Mesendoderm (in vitro differentiated cells): ENCODE data around the gene TSPAN18.
A peak's percentile ranks its signal among the peaks of the same experiment; 100 is the strongest.

Experiments used
- DNase-seq: peaks from one replicate; pipeline ENCODE4 v3.0.0; 2013
- H2AK5ac ChIP-seq: 2 replicates; pipeline ENCODE4 v1.6.1; 2013; ENCODE audit warnings: low read length, inconsistent platforms
- H2BK120ac ChIP-seq: 2 replicates; pipeline ENCODE4 v1.6.1; 2013; ENCODE audit warnings: low read depth, mild to moderate bottlenecking, low read length, moderate library complexity, mixed read lengths
- H2BK15ac ChIP-seq: replicated peaks from 2 replicates; pipeline ENCODE4 v1.6.1; 2013; ENCODE audit warnings: low read depth, mild to moderate bottlenecking, moderate library complexity
- H2BK5ac ChIP-seq: 2 replicates; pipeline ENCODE4 v1.6.1; 2013; ENCODE audit warnings: low read length, inconsistent platforms
- H3K18ac ChIP-seq: 2 replicates; pipeline ENCODE4 v1.6.1; 2013; ENCODE audit warnings: mild to moderate bottlenecking, low read length, mixed read lengths
- H3K23ac ChIP-seq: one replicate; pipeline ENCODE4 v1.6.1; 2013; ENCODE audit warnings: low read length
- H3K27ac ChIP-seq: 2 replicates; pipeline ENCODE4 v1.5.1; 2013; ENCODE audit warnings: low read depth, mild to moderate bottlenecking, inconsistent platforms, low read length, moderate library complexity
- H3K27me3 ChIP-seq: 2 replicates; pipeline ENCODE4 v1.6.1; 2013; ENCODE audit warnings: low read length, control low read depth, mild to moderate bottlenecking, inconsistent platforms; ENCODE audit not compliant: insufficient read depth, poor library complexity
- H3K36me3 ChIP-seq: 2 replicates; pipeline ENCODE4 v1.6.1; 2013; ENCODE audit warnings: low read length, inconsistent platforms; ENCODE audit not compliant: control insufficient read depth, insufficient read depth
- H3K4ac ChIP-seq: one replicate; pipeline ENCODE4 v1.6.1; 2013; ENCODE audit warnings: low read depth, mild to moderate bottlenecking, low read length, moderate library complexity
- H3K4me1 ChIP-seq: 2 replicates; pipeline ENCODE4 v1.6.1; 2013; ENCODE audit warnings: low read depth, low read length, inconsistent platforms; ENCODE audit not compliant: control insufficient read depth
- H3K4me2 ChIP-seq: 2 replicates; pipeline ENCODE4 v1.6.1; 2013; ENCODE audit warnings: low read length
- H3K4me3 ChIP-seq: 2 replicates; pipeline ENCODE4 v1.5.1; 2013; ENCODE audit warnings: mild to moderate bottlenecking, low read length
- H3K56ac ChIP-seq: one replicate; pipeline ENCODE4 v1.6.1; 2013; ENCODE audit warnings: low read length
- H3K79me1 ChIP-seq: 2 replicates; pipeline ENCODE4 v1.6.1; 2013; ENCODE audit warnings: low read length, inconsistent platforms
- H3K79me2 ChIP-seq: 2 replicates; pipeline ENCODE4 v1.6.1; 2013; ENCODE audit warnings: mild to moderate bottlenecking, low read length; ENCODE audit not compliant: control insufficient read depth, insufficient read depth
- H3K9ac ChIP-seq: 2 replicates; pipeline ENCODE4 v1.6.1; 2013; ENCODE audit warnings: low read length, inconsistent platforms
- H4K5ac ChIP-seq: one replicate; pipeline ENCODE4 v1.6.1; 2013; ENCODE audit warnings: low read length
- H4K8ac ChIP-seq: one replicate; pipeline ENCODE4 v1.6.1; 2013; ENCODE audit warnings: low read depth, mild to moderate bottlenecking, control low read depth, low read length, moderate library complexity
- WGBS: extraction: QIAGEN DNeasy Blood & Tissue Kit; methylation state at CpG from one replicate; pipeline ENCODE4 v1.1.7; 2013; ENCODE audit warnings: low lambda C conversion rate, missing lambda C conversion rate; ENCODE audit not compliant: insufficient coverage; ENCODE audit errors: extremely low coverage; 5-methylcytosine and 5-hydroxymethylcytosine counted together

TSPAN18 gene

DNA sequence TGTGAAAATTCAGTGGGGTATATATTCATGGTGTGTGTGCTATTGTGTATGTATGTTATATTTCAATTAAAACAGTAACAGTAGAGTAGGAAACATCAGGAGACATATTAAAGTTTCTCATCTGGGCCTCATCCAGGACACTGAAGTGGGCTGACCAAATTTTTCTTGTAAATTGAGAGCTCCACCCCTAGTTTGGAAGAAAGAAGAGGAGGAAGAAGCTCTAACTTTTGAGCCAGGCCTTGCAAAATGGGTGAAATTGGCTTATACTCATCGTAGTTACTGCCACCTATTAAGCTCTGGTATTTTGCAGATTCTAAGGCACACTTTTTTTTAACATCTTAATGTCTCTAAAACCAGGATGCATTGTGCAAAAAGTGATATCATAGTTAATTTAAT lies 33.7 kb downstream of the TSPAN18 start:
- Histone ChIP-seq H3K23ac (no peak overlapping the region), H3K79me1 (no peaks in the 10 kb centered on the region)
- no CpG with 5 or more reads among the region's 1 CpG for WGBS

DNA sequence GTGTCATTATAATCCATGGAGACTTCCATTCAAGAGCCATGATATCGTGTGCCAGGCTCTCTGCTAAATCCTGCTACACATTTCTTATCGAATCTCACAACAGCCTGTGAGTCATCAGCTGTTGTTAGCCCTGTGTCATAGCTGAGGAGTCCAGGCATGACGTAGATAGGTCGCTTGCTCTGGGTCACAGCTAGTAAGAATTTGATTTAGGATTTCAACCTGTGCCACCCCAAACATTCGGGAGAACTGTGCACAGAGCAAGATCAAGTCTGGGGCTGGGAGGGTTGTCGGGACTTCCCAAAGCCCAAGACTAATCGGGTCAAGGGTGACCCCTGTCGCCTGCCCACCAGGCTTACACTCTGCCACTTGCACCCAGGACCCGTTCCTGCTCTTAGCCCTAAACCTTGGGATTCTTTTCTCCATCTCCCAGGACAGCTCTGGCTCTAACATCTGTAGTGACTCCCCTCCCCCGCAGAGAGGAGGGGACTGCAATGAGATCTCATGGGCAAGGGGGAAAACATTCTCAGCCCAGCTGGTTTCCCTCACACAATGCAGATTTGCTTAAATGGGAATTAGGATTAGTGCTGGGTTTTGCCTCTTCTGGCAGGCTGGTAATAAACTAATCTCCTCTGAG lies 34.3 kb downstream of the TSPAN18 start:
- no peak overlapping the region for H3K4me3 ChIP-seq
- H3K4me1 ChIP-seq, result peaks cover 3% of the 10 kb centered on the region
- H4K5ac ChIP-seq, result no peak overlapping the region
- H3K4ac ChIP-seq, result no peak overlapping the region
- no CpG with 5 or more reads among the region's 10 CpGs for WGBS
- H3K79me2 ChIP-seq, result no peaks in the 10 kb centered on the region
- no peak overlapping the region for H3K23ac ChIP-seq
- no peak overlapping the region for H3K18ac ChIP-seq
- peak; percentile 81 for DNase-seq
- no peak overlapping the region for H2BK5ac ChIP-seq
- no peak overlapping the region for H3K9ac ChIP-seq
- H3K36me3 ChIP-seq, result no peaks in the 10 kb centered on the region
- H3K27ac ChIP-seq, result no peak overlapping the region
- no peak overlapping the region for H2AK5ac ChIP-seq
- no peak overlapping the region for H3K4me2 ChIP-seq
- no peak overlapping the region for H2BK15ac ChIP-seq
- H2BK120ac ChIP-seq, result no peak overlapping the region
- no peak overlapping the region for H4K8ac ChIP-seq
- H3K79me1 ChIP-seq, result no peaks in the 10 kb centered on the region
- no peaks in the 10 kb centered on the region for H3K27me3 ChIP-seq
- no peak overlapping the region for H3K56ac ChIP-seq

More for the DNA sequence above, 33.7 kb downstream of the TSPAN18 start:
- H3K4me2 ChIP-seq, result no peak overlapping the region
- H2AK5ac ChIP-seq, result no peak overlapping the region
- DNase-seq, result no peak
- H3K56ac ChIP-seq, result no peak overlapping the region
- no peak overlapping the region for H2BK15ac ChIP-seq
- H3K79me2 ChIP-seq, result no peaks in the 10 kb centered on the region
- H3K27me3 ChIP-seq, result no peaks in the 10 kb centered on the region
- H2BK120ac ChIP-seq, result no peak overlapping the region
- no peak overlapping the region for H4K8ac ChIP-seq
- H3K27ac ChIP-seq, result no peak overlapping the region
- no peak overlapping the region for H4K5ac ChIP-seq
- H3K36me3 ChIP-seq, result no peaks in the 10 kb centered on the region
- H3K18ac ChIP-seq, result no peak overlapping the region
- H3K4me3 ChIP-seq, result no peak overlapping the region
- no peak overlapping the region for H2BK5ac ChIP-seq
- no peak overlapping the region for H3K9ac ChIP-seq
- H3K4ac ChIP-seq, result no peak overlapping the region
- H3K4me1 ChIP-seq, result peaks cover 3% of the 10 kb centered on the region

DNA sequence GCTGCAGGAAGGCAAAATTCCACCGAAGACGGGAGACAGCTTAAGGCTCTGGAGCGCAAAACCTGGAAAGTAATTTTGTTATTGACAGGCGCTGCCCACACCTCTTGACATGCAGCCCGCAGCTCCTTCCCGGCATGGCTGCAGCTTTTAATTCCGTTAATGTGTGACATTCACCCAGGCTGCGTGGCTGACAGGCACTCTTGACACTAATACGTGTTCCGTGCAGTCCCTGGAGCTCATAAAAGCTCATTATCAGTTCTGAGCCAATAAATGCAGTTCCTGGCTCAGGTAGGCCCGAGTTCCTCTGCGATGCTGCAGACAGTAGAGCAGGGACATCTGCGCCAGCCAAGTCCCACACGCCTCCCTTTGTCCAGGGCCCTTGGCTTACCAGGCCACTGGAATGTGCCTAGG lies 34.8 kb downstream of the TSPAN18 start:
- Histone ChIP-seq H2AK5ac (no peak overlapping the region), H3K9ac (no peak overlapping the region), H4K8ac (no peak overlapping the region), H3K23ac (no peak overlapping the region), H3K4me1 (peaks cover 3% of the 10 kb centered on the region), H2BK5ac (no peak overlapping the region), H4K5ac (no peak overlapping the region), H3K27ac (no peak overlapping the region), H3K56ac (peak overlapping the region; percentile 27), H3K18ac (no peak overlapping the region), H3K4ac (no peak overlapping the region), H3K79me1 (no peaks in the 10 kb centered on the region), H3K27me3 (no peaks in the 10 kb centered on the region), H3K36me3 (no peaks in the 10 kb centered on the region), H2BK15ac (no peak overlapping the region), H3K4me3 (no peak overlapping the region), H3K4me2 (no peak overlapping the region), H2BK120ac (no peak overlapping the region), H3K79me2 (no peaks in the 10 kb centered on the region)
- no CpG with 5 or more reads among the region's 14 CpGs for WGBS
- DNase-seq, result no peak

DNA sequence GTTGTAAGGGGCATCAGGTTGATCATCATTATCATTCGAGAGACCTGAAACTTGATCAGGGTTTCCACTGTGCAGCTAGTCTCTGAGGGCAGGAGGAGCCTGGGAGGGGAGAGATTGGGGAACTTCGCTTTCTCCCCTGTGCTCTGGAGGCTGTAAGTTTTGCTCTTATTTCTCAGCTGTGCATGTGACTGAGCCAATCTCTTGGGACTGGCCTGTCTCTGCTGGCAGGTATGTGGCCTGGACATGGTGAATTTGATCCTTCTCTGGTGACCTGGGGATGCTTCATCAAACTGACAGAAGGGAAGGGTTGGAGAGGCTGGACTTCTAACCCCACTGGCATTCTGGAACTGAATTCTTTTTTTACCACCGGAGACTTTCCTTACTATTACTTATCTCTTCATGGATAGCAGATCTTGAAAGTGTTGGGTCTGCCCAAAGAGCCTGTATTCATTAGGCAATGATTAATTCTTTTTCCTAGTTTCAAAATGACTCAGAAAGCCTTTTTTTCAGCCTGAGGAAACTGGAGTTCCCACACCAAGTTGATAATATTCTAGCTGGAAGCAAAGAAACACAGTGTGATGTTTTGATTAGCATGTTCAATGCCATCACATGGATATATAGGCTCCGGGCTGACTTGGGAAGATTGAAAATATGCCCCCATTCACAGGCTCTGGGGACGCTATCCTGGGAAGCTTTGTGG lies 36.5 kb downstream of the TSPAN18 start:
- no peak overlapping the region for H3K4ac ChIP-seq
- H3K4me2 ChIP-seq, result no peak overlapping the region
- H3K18ac ChIP-seq, result no peak overlapping the region
- H3K79me2 ChIP-seq, result no peaks in the 10 kb centered on the region
- H3K27me3 ChIP-seq, result no peaks in the 10 kb centered on the region
- no peak overlapping the region for H3K56ac ChIP-seq
- no peak overlapping the region for H3K23ac ChIP-seq
- peaks cover 3% of the 10 kb centered on the region for H3K4me1 ChIP-seq
- H2BK15ac ChIP-seq, result no peak overlapping the region
- no peak overlapping the region for H2BK5ac ChIP-seq
- no peak for DNase-seq
- H3K27ac ChIP-seq, result no peak overlapping the region
- no peak overlapping the region for H3K9ac ChIP-seq
- no peaks in the 10 kb centered on the region for H3K36me3 ChIP-seq
- WGBS, result no CpG with 5 or more reads among the region's 5 CpGs
- H4K8ac ChIP-seq, result no peak overlapping the region
- H2AK5ac ChIP-seq, result no peak overlapping the region
- H2BK120ac ChIP-seq, result no peak overlapping the region
- H3K79me1 ChIP-seq, result no peaks in the 10 kb centered on the region
- no peak overlapping the region for H4K5ac ChIP-seq
- no peak overlapping the region for H3K4me3 ChIP-seq

DNA sequence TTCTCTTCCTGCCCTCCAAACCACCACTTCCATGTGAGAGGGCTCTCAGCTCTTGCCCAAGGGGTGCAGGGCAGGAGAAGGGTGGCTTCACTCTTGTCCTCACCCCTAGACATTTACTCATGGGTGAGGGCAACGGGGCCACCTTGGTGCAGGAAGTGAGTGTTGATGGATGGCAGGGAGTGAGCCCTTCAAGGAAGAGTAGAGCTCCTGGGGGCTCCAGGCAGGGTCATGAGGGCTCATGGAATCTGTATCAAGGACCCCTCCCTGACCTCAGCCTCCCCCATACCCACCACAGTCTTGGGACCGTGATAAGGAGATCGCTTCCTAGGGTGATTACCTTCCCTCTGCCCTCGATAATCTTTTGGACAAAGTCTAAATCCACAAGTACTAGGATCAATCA lies 37.8 kb downstream of the TSPAN18 start:
- H3K27me3 ChIP-seq, result no peaks in the 10 kb centered on the region
- no peak overlapping the region for H2AK5ac ChIP-seq
- no peak overlapping the region for H2BK120ac ChIP-seq
- H3K18ac ChIP-seq, result no peak overlapping the region
- peaks cover 3% of the 10 kb centered on the region for H3K4me1 ChIP-seq
- H3K4me2 ChIP-seq, result no peak overlapping the region
- no peak overlapping the region for H4K5ac ChIP-seq
- H3K79me2 ChIP-seq, result no peaks in the 10 kb centered on the region
- no CpG with 5 or more reads among the region's 4 CpGs for WGBS
- H3K9ac ChIP-seq, result no peak overlapping the region
- H3K79me1 ChIP-seq, result no peaks in the 10 kb centered on the region
- no peak overlapping the region for H3K23ac ChIP-seq
- no peaks in the 10 kb centered on the region for H3K36me3 ChIP-seq
- H3K4me3 ChIP-seq, result no peak overlapping the region
- no peak overlapping the region for H4K8ac ChIP-seq
- no peak for DNase-seq
- H3K4ac ChIP-seq, result no peak overlapping the region
- H3K27ac ChIP-seq, result no peak overlapping the region
- no peak overlapping the region for H2BK5ac ChIP-seq
- no peak overlapping the region for H2BK15ac ChIP-seq
- H3K56ac ChIP-seq, result no peak overlapping the region
